H9 (cell line): ENCODE results near the gene DAAM1. TPM values are rescaled to one million over a fixed set of nuclear protein-coding genes. Genes with fewer than 3 reads are reported as not detected.

Source experiments
- DNase-seq: peaks from one replicate; pipeline ENCODE4 v3.0.0-alpha.2; 2017
- H2AFZ ChIP-seq: one replicate; pipeline ENCODE4 v1.6.1; 2013; ENCODE audit warnings: mild to moderate bottlenecking, low read length, control low read depth, moderate library complexity
- H2AK5ac ChIP-seq: 2 replicates; pipeline ENCODE4 v1.6.1; 2013; ENCODE audit warnings: low read length, control low read depth, mixed read lengths; ENCODE audit not compliant: insufficient read length
- H2BK120ac ChIP-seq: one replicate; pipeline ENCODE4 v1.6.1; 2013; ENCODE audit warnings: low read depth, mild to moderate bottlenecking, low read length, control low read depth, inconsistent platforms; ENCODE audit not compliant: poor library complexity, severe bottlenecking
- H2BK12ac ChIP-seq: 2 replicates; pipeline ENCODE4 v1.6.1; 2013; ENCODE audit warnings: low read length, control low read depth, mixed read lengths, low read depth; ENCODE audit not compliant: insufficient read length
- H2BK15ac ChIP-seq: 2 replicates; pipeline ENCODE4 v1.6.1; 2013; ENCODE audit warnings: low read depth, low read length, control low read depth
- H2BK20ac ChIP-seq: one replicate; pipeline ENCODE4 v1.6.1; 2013; ENCODE audit warnings: low read depth, mild to moderate bottlenecking, low read length, control low read depth, inconsistent platforms; ENCODE audit not compliant: poor library complexity, severe bottlenecking
- H2BK5ac ChIP-seq: 2 replicates; pipeline ENCODE4 v1.6.1; 2013; ENCODE audit warnings: low read length, control low read depth, mixed read lengths; ENCODE audit not compliant: insufficient read length
- H3K14ac ChIP-seq: 2 replicates; pipeline ENCODE4 v1.6.1; 2013; ENCODE audit warnings: low read length, control low read depth; ENCODE audit not compliant: insufficient read depth
- H3K18ac ChIP-seq: 2 replicates; pipeline ENCODE4 v1.6.1; 2013; ENCODE audit warnings: low read depth, mild to moderate bottlenecking, mixed read lengths, low read length, control low read depth; ENCODE audit not compliant: insufficient read length
- H3K23ac ChIP-seq: 2 replicates; pipeline ENCODE4 v1.6.1; 2013; ENCODE audit warnings: low read length, control low read depth, mixed read lengths, low read depth; ENCODE audit not compliant: insufficient read length
- H3K23me2 ChIP-seq: 2 replicates; pipeline ENCODE4 v1.6.1; 2013; ENCODE audit warnings: low read depth, mild to moderate bottlenecking, mixed read lengths, low read length, control low read depth; ENCODE audit not compliant: insufficient read length, poor library complexity, severe bottlenecking
- H3K27ac ChIP-seq: 2 replicates; pipeline ENCODE4 v1.5.1; 2013; ENCODE audit warnings: low read length, control low read depth, mixed read lengths, low read depth; ENCODE audit not compliant: insufficient read length
- H3K27me3 ChIP-seq: 2 replicates; pipeline ENCODE4 v1.6.1; 2013; ENCODE audit warnings: low read length, control low read depth, inconsistent platforms; ENCODE audit not compliant: insufficient read depth
- H3K4ac ChIP-seq: 2 replicates; pipeline ENCODE4 v1.6.1; 2013; ENCODE audit warnings: low read depth, mild to moderate bottlenecking, control low read depth, inconsistent platforms, low read length, moderate library complexity
- H3K4me1 ChIP-seq: 2 replicates; pipeline ENCODE4 v1.6.1; 2013; ENCODE audit warnings: low read length, control low read depth, inconsistent platforms; ENCODE audit not compliant: insufficient read depth
- H3K4me2 ChIP-seq: 2 replicates; pipeline ENCODE4 v1.6.1; 2013; ENCODE audit warnings: low read length, control low read depth, mixed read lengths; ENCODE audit not compliant: insufficient read length, insufficient read depth
- H3K56ac ChIP-seq: 2 replicates; pipeline ENCODE4 v1.6.1; 2013; ENCODE audit warnings: low read depth, mild to moderate bottlenecking, mixed read lengths, low read length, control low read depth; ENCODE audit not compliant: insufficient read length
- H3K79me1 ChIP-seq: 2 replicates; pipeline ENCODE4 v1.6.1; 2013; ENCODE audit warnings: low read depth, mild to moderate bottlenecking, moderate library complexity, low read length, control low read depth, inconsistent platforms; ENCODE audit not compliant: insufficient read depth, poor library complexity, severe bottlenecking
- H3K79me2 ChIP-seq: 2 replicates; pipeline ENCODE4 v1.6.1; 2013; ENCODE audit warnings: low read length, control low read depth, inconsistent platforms; ENCODE audit not compliant: insufficient read depth
- H3K9ac ChIP-seq: 2 replicates; pipeline ENCODE4 v1.6.1; 2013; ENCODE audit warnings: low read length, control low read depth, mixed read lengths; ENCODE audit not compliant: insufficient read length; ENCODE audit errors: extremely low read depth
- H3K9me3 ChIP-seq: one replicate; pipeline ENCODE4 v1.6.1; 2013; ENCODE audit warnings: low read depth, low read length, inconsistent platforms; ENCODE audit not compliant: control insufficient read depth
- H3T11ph ChIP-seq: one replicate; pipeline ENCODE4 v1.6.1; 2013; ENCODE audit warnings: mild to moderate bottlenecking, low read length, control low read depth, inconsistent platforms
- H4K20me1 ChIP-seq: one replicate; pipeline ENCODE4 v1.6.1; 2013; ENCODE audit not compliant: control insufficient read depth, insufficient read length, insufficient read depth
- H4K5ac ChIP-seq: 2 replicates; pipeline ENCODE4 v1.6.1; 2013; ENCODE audit warnings: low read depth, mild to moderate bottlenecking, mixed read lengths, low read length, control low read depth; ENCODE audit not compliant: insufficient read length
- H4K8ac ChIP-seq: replicated peaks from 2 replicates; pipeline ENCODE4 v1.6.1; 2013; ENCODE audit warnings: low read length, control low read depth, mixed read lengths, low read depth; ENCODE audit not compliant: insufficient read length
- H4K91ac ChIP-seq: 2 replicates; pipeline ENCODE4 v1.6.1; 2013; ENCODE audit warnings: low read depth, mild to moderate bottlenecking, moderate library complexity, mixed read lengths, low read length, control low read depth; ENCODE audit not compliant: insufficient read length
- H3K27ac Mint-ChIP-seq, 3 experiments: 2 replicates in 2 of 3; 3 replicates in 1 of 3; pipeline ENCODE4 v1.8.0; 2020 to 2021; ENCODE audit warnings: mixed read lengths in 3 of 3, mild to moderate bottlenecking in 1 of 3, moderate library complexity in 1 of 3
- H3K27me3 Mint-ChIP-seq: 2 replicates; pipeline ENCODE4 v1.8.0; 2021; ENCODE audit warnings: low read depth, mild to moderate bottlenecking, moderate library complexity, mixed read lengths
- H3K36me3 Mint-ChIP-seq, 3 experiments: 2 replicates in 2 of 3; 3 replicates in 1 of 3; pipeline ENCODE4 v1.8.0; 2020 to 2021; ENCODE audit warnings: low read depth in 3 of 3, mixed read lengths in 3 of 3; ENCODE audit not compliant: insufficient read depth in 1 of 3
- H3K4me1 Mint-ChIP-seq, 2 experiments: 2 replicates each; pipeline ENCODE4 v1.8.0; 2020; ENCODE audit warnings: mixed read lengths in 2 of 2
- H3K4me3 Mint-ChIP-seq, 2 experiments: 2 replicates in 1 of 2; 3 replicates in 1 of 2; pipeline ENCODE4 v1.8.0; 2020 to 2021; ENCODE audit warnings: mild to moderate bottlenecking in 2 of 2, mixed read lengths in 2 of 2, moderate library complexity in 1 of 2
- H3K9me3 Mint-ChIP-seq, 2 experiments: 2 replicates in 1 of 2; 3 replicates in 1 of 2; pipeline ENCODE4 v1.8.0; 2020; ENCODE audit warnings: mild to moderate bottlenecking in 2 of 2, mixed read lengths in 2 of 2, moderate library complexity in 1 of 2
- WGBS: extraction: QIAGEN DNeasy Blood & Tissue Kit; methylation state at CpG from one replicate; pipeline ENCODE4 v1.1.7; 2013; ENCODE audit warnings: missing lambda C conversion rate, low lambda C conversion rate, mixed read lengths; ENCODE audit not compliant: insufficient read length; ENCODE audit errors: extremely low coverage; 5-methylcytosine and 5-hydroxymethylcytosine counted together
- total RNA-seq: library from RNA; stranded (reverse); gene quantifications from 2 replicates; pipeline ENCODE4 v1.2.1, GENCODE V29; 2021
- TF ChIP-seq, protein P1 (sequence below): fragments of 200-600 bp; sonication (generic); conservative IDR thresholded peaks from 3 replicates; pipeline ENCODE4 v1.8.0; 2021; ENCODE audit warnings: antibody characterized with exemption, mild to moderate bottlenecking

Gene DAAM1
- total RNA-seq, 1 experiment from 2014 or later = 19.5 TPM

DNA sequence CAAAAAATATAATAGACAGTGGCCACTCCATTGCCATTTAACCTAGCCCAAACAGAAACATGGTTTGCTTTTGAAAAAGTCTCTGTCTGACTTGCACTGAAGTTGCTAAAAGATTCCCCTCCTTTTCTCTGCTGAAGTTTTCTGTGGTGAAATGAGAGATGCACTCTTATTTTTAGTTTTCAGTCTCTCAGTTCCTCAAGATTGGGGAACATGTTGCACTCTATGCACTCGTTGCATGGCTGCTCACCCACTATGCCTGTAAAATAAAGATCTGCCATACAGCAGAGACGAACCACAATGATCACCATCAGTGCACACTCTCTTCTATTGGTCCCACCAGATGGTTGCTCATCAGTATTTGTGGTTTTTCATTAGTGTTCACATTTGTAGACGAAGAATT is 13.1 kb upstream of the DAAM1 start:
- H3K27ac ChIP-seq = no peak overlapping the region
- Mint-ChIP-seq H3K9me3 (no peaks in the 10 kb centered on the region), H3K36me3 (no peaks in the 10 kb centered on the region), H3K4me1 (peaks cover 5% of the 10 kb centered on the region in 2 experiments), H3K27me3 (no peaks in the 10 kb centered on the region; the same call in 1 of the 2 replicates), H3K27ac (no peak overlapping the region), H3K4me3 (no peak overlapping the region)
- no peak overlapping the region for H3K56ac ChIP-seq
- H3T11ph ChIP-seq = no peak overlapping the region
- H3K4me1 ChIP-seq = peaks cover 3% of the 10 kb centered on the region; the same call in 1 of the 2 replicates
- H3K4me2 ChIP-seq = no peak overlapping the region
- no peak overlapping the region for H2BK12ac ChIP-seq
- H4K5ac ChIP-seq = no peak overlapping the region
- no peak overlapping the region for H3K14ac ChIP-seq
- no CpG with 5 or more reads among the region's 3 CpGs for WGBS
- H3K23me2 ChIP-seq = no peaks in the 10 kb centered on the region
- no peak overlapping the region for H2AFZ ChIP-seq
- DNase-seq = no peak
- H2BK120ac ChIP-seq = no peak overlapping the region
- H3K4ac ChIP-seq = no peak overlapping the region
- no peak overlapping the region for H4K8ac ChIP-seq
- no peaks in the 10 kb centered on the region for H3K79me1 ChIP-seq
- H3K79me2 ChIP-seq = no peaks in the 10 kb centered on the region
- no peaks in the 10 kb centered on the region for H3K27me3 ChIP-seq
- no peak overlapping the region for H3K23ac ChIP-seq
- no peak overlapping the region for H3K18ac ChIP-seq
- no peak overlapping the region for H3K9ac ChIP-seq
- no peaks in the 10 kb centered on the region for H4K20me1 ChIP-seq
- H2BK5ac ChIP-seq = no peak overlapping the region
- TF ChIP-seq, protein P1, sequence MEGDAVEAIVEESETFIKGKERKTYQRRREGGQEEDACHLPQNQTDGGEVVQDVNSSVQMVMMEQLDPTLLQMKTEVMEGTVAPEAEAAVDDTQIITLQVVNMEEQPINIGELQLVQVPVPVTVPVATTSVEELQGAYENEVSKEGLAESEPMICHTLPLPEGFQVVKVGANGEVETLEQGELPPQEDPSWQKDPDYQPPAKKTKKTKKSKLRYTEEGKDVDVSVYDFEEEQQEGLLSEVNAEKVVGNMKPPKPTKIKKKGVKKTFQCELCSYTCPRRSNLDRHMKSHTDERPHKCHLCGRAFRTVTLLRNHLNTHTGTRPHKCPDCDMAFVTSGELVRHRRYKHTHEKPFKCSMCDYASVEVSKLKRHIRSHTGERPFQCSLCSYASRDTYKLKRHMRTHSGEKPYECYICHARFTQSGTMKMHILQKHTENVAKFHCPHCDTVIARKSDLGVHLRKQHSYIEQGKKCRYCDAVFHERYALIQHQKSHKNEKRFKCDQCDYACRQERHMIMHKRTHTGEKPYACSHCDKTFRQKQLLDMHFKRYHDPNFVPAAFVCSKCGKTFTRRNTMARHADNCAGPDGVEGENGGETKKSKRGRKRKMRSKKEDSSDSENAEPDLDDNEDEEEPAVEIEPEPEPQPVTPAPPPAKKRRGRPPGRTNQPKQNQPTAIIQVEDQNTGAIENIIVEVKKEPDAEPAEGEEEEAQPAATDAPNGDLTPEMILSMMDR = no peak
- H2BK15ac ChIP-seq = no peak overlapping the region
- no peak overlapping the region for H4K91ac ChIP-seq
- no peak overlapping the region for H2AK5ac ChIP-seq
- H2BK20ac ChIP-seq = no peak overlapping the region
- no peaks in the 10 kb centered on the region for H3K9me3 ChIP-seq
